Caco-2 (cell line): ENCODE data around the gene CEBPG. TPM values are rescaled to one million over a fixed set of nuclear protein-coding genes. Genes with fewer than 3 reads are reported as not detected.

Experiments
- Bru-seq: library from RNA; stranded (reverse); fragments of 400-500 nt; gene quantifications from one replicate; lab custom pipeline; 2021; lab: Mats Ljungman, UMichigan
- BruChase-seq, 2 experiments: library from RNA; stranded (reverse); fragments of 400-500 nt; gene quantifications; one replicate each; lab custom pipeline; 2021; lab: Mats Ljungman, UMichigan
- BruUV-seq: library from RNA; stranded (reverse); fragments of 400-500 nt; replicated peaks from 2 replicates; lab custom pipeline; 2021; lab: Mats Ljungman, UMichigan
- CTCF ChIA-PET: fragments of 300-600 bp; sonication (Branson Sonifier 250); formaldehyde crosslinking; loops from one replicate; lab custom pipeline; 2022; ENCODE audit warnings: antibody characterized with exemption; lab: Charles Lee
- POLR2A ChIA-PET: fragments of 300-600 bp; sonication (Branson Sonifier 250); formaldehyde crosslinking; loops from one replicate; lab custom pipeline; 2022; ENCODE audit warnings: antibody characterized with exemption; lab: Charles Lee
- DNase-seq, 2 experiments: peaks; one replicate each; pipeline versions ENCODE4 v3.0.0 to v3.0.0-alpha.2; 2020 to 2022
- H3K27me3 ChIP-seq: replicated peaks from 2 replicates; pipeline ENCODE4 v1.6.0; 2011; ENCODE audit warnings: low read length; ENCODE audit not compliant: control insufficient read depth, insufficient read depth
- H3K36me3 ChIP-seq: 2 replicates; pipeline ENCODE4 v1.5.1; 2011; ENCODE audit warnings: low read length; ENCODE audit not compliant: control insufficient read depth, insufficient read depth
- H3K4me1 ChIP-seq: fragments of 250-450 bp; sonication (Bioruptor Pico); 2 replicates; pipeline ENCODE4 v1.5.1; 2020; ENCODE audit warnings: mild to moderate bottlenecking
- H3K4me3 ChIP-seq: 2 replicates; pipeline ENCODE4 v1.5.1; 2011; ENCODE audit warnings: low read depth, mild to moderate bottlenecking, control low read depth, low read length
- H3K9me3 ChIP-seq: fragments of 250-450 bp; sonication (Bioruptor Pico); 2 replicates; pipeline ENCODE4 v1.5.1; 2020; ENCODE audit warnings: mild to moderate bottlenecking, moderate library complexity
- H3K27ac Mint-ChIP-seq: one replicate; pipeline ENCODE4 v1.8.0; 2022; ENCODE audit warnings: mixed read lengths; ENCODE audit not compliant: unreplicated experiment
- H3K27me3 Mint-ChIP-seq: one replicate; pipeline ENCODE4 v1.8.0; 2022; ENCODE audit warnings: mixed read lengths; ENCODE audit not compliant: insufficient read depth, unreplicated experiment
- H3K36me3 Mint-ChIP-seq: one replicate; pipeline ENCODE4 v1.8.0; 2022; ENCODE audit warnings: mild to moderate bottlenecking, mixed read lengths; ENCODE audit not compliant: insufficient read depth, unreplicated experiment
- H3K4me1 Mint-ChIP-seq: one replicate; pipeline ENCODE4 v1.8.0; 2022; ENCODE audit warnings: low read depth, mixed read lengths; ENCODE audit not compliant: unreplicated experiment
- H3K4me3 Mint-ChIP-seq: one replicate; pipeline ENCODE4 v1.8.0; 2022; ENCODE audit warnings: mild to moderate bottlenecking, moderate library complexity, mixed read lengths; ENCODE audit not compliant: unreplicated experiment
- H3K9me3 Mint-ChIP-seq: one replicate; pipeline ENCODE4 v1.8.0; 2022; ENCODE audit warnings: mixed read lengths; ENCODE audit not compliant: unreplicated experiment
- intact Hi-C: fragments of 100-400 bp; cut with micrococcal nuclease; formaldehyde crosslinking; loops from one replicate; pipeline ENCODE4 v1.10.0; 2022; ENCODE audit not compliant: unreplicated experiment
- long read RNA-seq: library from polyadenylated mRNA; stranded (forward); transcript quantifications from one replicate; pipeline ENCODE4 v2.0.0, GENCODE V29; 2022
- total RNA-seq: library from RNA; stranded (reverse); gene quantifications from 2 replicates; pipeline ENCODE4 v1.2.3, GENCODE V29; 2022
- TF ChIP-seq, protein P1 (sequence below), 2 experiments: fragments of 200-600 bp in 1 of 2; IDR thresholded peaks; 1 replicate in 1 of 2; 2 replicates in 1 of 2; pipeline versions ENCODE4 v1.5.1 to v1.8.0; 2011 to 2022; ENCODE audit warnings: antibody characterized with exemption in 1 of 2, control low read depth in 1 of 2, inconsistent platforms in 1 of 2, low read depth in 1 of 2, low read length in 1 of 2, mild to moderate bottlenecking in 1 of 2, moderate library complexity in 1 of 2; ENCODE audit not compliant: insufficient read depth in 1 of 2, severe bottlenecking in 1 of 2, unreplicated experiment in 1 of 2

CEBPG gene
- 74.9 and 79.4 TPM in 2 replicates for total RNA-seq
- Bru-seq, nascent RNA = percentile 99 among the genes with signal in this experiment
- percentile 99 among the genes with signal in this experiment for BruChase-seq, experiment 1, labeled RNA remaining after a 2-hour chase
- percentile 97 among the genes with signal in this experiment for BruChase-seq, experiment 2, labeled RNA remaining after a 6-hour chase
- long read RNA-seq, full-length matches to known transcripts = 159 of 185 reads
- long read RNA-seq, partial matches to known transcripts = 1 of 185 reads
- long read RNA-seq, other reads (novel, unspliced or antisense) = 25 of 185 reads

DNA sequence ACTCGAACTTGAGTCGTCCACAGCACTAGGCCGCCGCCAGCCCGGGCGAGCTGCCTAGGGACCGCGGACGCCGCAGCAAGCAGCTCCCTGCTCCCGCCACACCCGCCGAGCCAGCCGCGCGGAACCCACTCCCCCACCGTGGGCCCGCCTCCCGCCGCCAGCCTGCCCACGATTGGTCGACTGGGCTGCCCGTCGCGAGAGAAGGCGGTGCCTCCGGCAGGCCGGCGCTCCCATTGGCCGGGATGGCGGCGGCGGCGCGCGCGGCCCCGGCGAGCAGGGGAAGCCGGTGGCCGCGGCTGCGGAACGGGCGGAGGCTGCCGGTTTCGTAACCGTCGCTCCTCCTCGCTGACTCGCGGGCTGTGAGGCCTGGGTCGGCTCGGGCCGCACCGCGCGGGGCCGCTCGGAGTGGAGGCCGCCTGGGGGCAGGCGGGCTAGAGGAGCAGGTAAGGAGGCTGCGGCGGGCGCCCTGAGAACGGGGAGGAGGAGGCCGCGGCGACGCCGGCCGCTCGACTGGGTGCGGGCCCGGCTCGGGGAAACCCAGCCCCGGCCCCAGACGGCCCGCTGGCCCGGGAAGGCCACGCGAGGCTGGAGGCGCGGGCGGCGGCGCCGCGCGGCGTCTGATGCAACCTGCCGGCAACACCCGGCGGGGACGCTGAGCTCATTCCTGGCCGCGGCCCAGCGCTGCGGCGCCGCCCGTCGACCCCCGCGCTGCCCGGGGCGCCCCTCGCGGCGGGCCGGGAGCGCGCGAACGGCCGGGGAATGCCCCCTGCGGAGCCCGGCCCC lies at the start of gene CEBPG:
Gene CEBPG (plus strand): TSS at position 257 of the 783 bp plus-strand sequence. CDS start 5,531 bp downstream, outside the sequence.
- DNase-seq = peak; percentile 94 to 99
- ChIA-PET POLR2A (interaction anchor here (0.5 to 3.0 kb wide), 23 partner anchors 8 to 1625 kb away, joined by 3 to 82 read pairs (median 5); partner anchors contain the start of gene CEBPA), CTCF (interaction anchor here (0.5 to 2.2 kb wide), 15 partner anchors 16 to 951 kb away, joined by 3 to 32 read pairs (median 4); partner anchors contain the start of gene CEBPA)
- Mint-ChIP-seq H3K27ac (peak within 1 kb of the TSS; percentile 95), H3K36me3 (peaks cover 46% of the 10 kb centered on the region), H3K9me3 (no peaks in the 10 kb centered on the region), H3K4me1 (peaks cover 27% of the 10 kb centered on the region), H3K27me3 (no peaks in the 10 kb centered on the region), H3K4me3 (peak within 1 kb of the TSS; percentile 93)
- peaks cover 30% of the 10 kb centered on the region for H3K4me1 ChIP-seq
- intact Hi-C loops = loop anchor here (1.0 kb wide), 3 partner anchors 7 to 71 kb away; partner anchors contain the start of gene CEBPA
- BruUV-seq = no TSS peak
- no peaks in the 10 kb centered on the region for H3K9me3 ChIP-seq
- TF ChIP-seq, protein P1, sequence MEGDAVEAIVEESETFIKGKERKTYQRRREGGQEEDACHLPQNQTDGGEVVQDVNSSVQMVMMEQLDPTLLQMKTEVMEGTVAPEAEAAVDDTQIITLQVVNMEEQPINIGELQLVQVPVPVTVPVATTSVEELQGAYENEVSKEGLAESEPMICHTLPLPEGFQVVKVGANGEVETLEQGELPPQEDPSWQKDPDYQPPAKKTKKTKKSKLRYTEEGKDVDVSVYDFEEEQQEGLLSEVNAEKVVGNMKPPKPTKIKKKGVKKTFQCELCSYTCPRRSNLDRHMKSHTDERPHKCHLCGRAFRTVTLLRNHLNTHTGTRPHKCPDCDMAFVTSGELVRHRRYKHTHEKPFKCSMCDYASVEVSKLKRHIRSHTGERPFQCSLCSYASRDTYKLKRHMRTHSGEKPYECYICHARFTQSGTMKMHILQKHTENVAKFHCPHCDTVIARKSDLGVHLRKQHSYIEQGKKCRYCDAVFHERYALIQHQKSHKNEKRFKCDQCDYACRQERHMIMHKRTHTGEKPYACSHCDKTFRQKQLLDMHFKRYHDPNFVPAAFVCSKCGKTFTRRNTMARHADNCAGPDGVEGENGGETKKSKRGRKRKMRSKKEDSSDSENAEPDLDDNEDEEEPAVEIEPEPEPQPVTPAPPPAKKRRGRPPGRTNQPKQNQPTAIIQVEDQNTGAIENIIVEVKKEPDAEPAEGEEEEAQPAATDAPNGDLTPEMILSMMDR (IDR thresholded peaks at IDR 0.05; ENCODE audit: insufficient read depth in 1 of 2, low read depth in 1 of 2, low read length in 1 of 2, severe bottlenecking in 1 of 2, unreplicated experiment in 1 of 2) = no peak
- no peaks in the 10 kb centered on the region for H3K36me3 ChIP-seq
- H3K4me3 ChIP-seq = peak within 1 kb of the TSS; percentile 65
- H3K27me3 ChIP-seq = no peaks in the 10 kb centered on the region

- Mint-ChIP-seq H3K4me3 (no peak overlapping the region), H3K27me3 (no peaks in the 10 kb centered on the region), H3K36me3 (no peaks in the 10 kb centered on the region), H3K9me3 (peaks cover 22% of the 10 kb centered on the region), H3K27ac (no peak overlapping the region), H3K4me1 (peaks cover 22% of the 10 kb centered on the region)
- Histone ChIP-seq H3K36me3 (no peaks in the 10 kb centered on the region), H3K9me3 (peaks cover 9% of the 10 kb centered on the region), H3K27me3 (no peaks in the 10 kb centered on the region), H3K4me3 (no peak overlapping the region), H3K4me1 (peaks cover 3% of the 10 kb centered on the region; the same call in 1 of the 2 replicates)
- CTCF ChIA-PET = interaction anchor here (0.7 kb wide), 1 partner anchor 12 kb away, joined by 3 read pairs; no protein-coding TSS in a partner anchor
- POLR2A ChIA-PET = interaction anchor here (0.7 kb wide), 1 partner anchor 148 kb away, joined by 6 read pairs; no protein-coding TSS in a partner anchor
- TF ChIP-seq, protein P1 (IDR thresholded peaks at IDR 0.05; ENCODE audit: insufficient read depth in 1 of 2, low read depth in 1 of 2, low read length in 1 of 2, severe bottlenecking in 1 of 2, unreplicated experiment in 1 of 2) = no peak
- DNase-seq = no peak
- intact Hi-C loops = no loop called here
- no TSS peak for BruUV-seq
Measured at GRCh38 chr19:33324628-33325027, 48.9 kb upstream of the CEBPG start.

DNA sequence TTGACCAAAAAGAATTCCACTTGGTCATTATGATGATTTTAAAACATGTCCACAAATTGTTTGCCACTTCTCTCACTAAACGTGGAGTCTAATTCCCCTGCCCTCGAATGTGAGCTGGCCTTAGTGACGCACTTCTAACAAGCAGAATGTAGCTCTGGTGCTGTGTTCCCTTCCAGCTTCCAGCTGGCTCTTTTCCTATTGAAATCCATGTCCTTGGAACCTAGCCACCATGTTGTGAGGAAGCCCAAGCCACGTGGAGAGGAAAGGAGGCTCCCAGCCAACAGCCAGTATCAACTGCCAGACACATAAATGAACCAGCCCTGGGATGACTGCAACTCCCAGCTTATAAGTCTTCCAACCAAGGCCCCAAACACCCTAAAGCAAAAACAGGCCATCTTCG lies 47.6 kb upstream of the CEBPG start:
- Mint-ChIP-seq H3K36me3 (no peaks in the 10 kb centered on the region), H3K27ac (no peak overlapping the region), H3K27me3 (no peaks in the 10 kb centered on the region), H3K4me1 (peaks cover 22% of the 10 kb centered on the region), H3K4me3 (no peak overlapping the region), H3K9me3 (peaks cover 9% of the 10 kb centered on the region)
- CTCF ChIA-PET = no interaction called here
- Histone ChIP-seq H3K9me3 (peaks cover 9% of the 10 kb centered on the region), H3K36me3 (no peaks in the 10 kb centered on the region), H3K4me1 (peaks cover 10% of the 10 kb centered on the region), H3K4me3 (no peak overlapping the region), H3K27me3 (no peaks in the 10 kb centered on the region)
- no TSS peak for BruUV-seq
- POLR2A ChIA-PET = no interaction called here
- no peak for DNase-seq
- TF ChIP-seq, protein P1 (IDR thresholded peaks at IDR 0.05; ENCODE audit: insufficient read depth in 1 of 2, low read depth in 1 of 2, low read length in 1 of 2, severe bottlenecking in 1 of 2, unreplicated experiment in 1 of 2) = no peak
- intact Hi-C loops = no loop called here
